HG02973 (cell line): Measurements from ENCODE around the gene SCNN1B.
"Not testable (repeated sequence)": the region's sequence is repeated elsewhere in the genome, so short reads cannot be mapped to it uniquely, and the experiment has no call there.

Experiments used
- ATAC-seq: cut with Tn5 transposase; IDR thresholded peaks from one replicate; pipeline ENCODE4 v1.9.1; 2021; ENCODE audit warnings: moderate library complexity; ENCODE audit not compliant: unreplicated experiment

Gene SCNN1B, protein sequence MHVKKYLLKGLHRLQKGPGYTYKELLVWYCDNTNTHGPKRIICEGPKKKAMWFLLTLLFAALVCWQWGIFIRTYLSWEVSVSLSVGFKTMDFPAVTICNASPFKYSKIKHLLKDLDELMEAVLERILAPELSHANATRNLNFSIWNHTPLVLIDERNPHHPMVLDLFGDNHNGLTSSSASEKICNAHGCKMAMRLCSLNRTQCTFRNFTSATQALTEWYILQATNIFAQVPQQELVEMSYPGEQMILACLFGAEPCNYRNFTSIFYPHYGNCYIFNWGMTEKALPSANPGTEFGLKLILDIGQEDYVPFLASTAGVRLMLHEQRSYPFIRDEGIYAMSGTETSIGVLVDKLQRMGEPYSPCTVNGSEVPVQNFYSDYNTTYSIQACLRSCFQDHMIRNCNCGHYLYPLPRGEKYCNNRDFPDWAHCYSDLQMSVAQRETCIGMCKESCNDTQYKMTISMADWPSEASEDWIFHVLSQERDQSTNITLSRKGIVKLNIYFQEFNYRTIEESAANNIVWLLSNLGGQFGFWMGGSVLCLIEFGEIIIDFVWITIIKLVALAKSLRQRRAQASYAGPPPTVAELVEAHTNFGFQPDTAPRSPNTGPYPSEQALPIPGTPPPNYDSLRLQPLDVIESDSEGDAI

DNA sequence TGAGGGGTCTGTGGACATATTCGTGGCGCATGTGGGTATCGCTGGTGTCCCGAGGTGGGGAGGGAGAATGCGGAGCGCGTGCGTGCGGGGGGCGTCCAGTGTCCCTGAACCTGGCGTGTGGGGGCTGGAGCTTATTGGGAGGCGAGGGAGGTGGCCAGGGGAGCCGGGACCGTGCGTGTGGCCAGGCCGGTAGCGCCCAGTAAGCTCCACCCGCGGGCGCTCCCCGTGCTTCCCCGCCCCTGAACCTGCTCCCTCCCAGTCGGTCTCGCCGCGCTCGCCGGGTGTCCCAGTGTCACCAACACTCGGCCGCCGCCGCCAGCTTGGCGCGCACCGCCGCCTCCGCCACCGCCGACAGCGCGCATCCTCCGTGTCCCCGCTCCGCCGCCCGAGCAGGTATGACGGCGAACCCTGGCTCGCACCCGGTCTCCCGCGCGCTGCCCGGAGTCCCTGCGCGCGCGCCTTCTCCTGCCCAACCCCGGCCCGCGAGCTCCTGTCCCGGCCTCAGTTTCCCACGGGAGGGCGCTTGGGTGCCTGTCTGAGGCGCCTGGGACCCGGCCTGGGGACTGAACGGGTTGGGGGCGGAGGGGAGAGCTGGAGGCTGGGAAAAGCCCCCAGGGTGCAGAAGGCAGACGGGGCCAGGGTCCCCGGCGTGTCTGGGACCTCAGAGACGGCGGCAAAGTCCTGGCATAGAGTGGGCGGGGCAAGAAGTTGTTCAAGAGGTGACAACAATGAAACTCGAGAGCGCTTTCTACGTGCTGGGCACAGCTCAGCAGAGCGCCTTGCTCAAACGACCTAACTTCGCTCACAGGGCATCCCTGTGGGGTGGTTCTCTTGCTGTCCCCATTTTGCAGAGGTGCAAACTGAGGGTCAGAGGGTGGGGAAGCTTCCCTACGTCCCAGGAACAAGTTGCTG is at the start of gene SCNN1B:
Gene SCNN1B, plus strand, starts transcription at position 258 of the 912 bp plus-strand sequence. CDS start 46,298 bp downstream, outside the sequence.
- ATAC-seq, result no peak

DNA sequence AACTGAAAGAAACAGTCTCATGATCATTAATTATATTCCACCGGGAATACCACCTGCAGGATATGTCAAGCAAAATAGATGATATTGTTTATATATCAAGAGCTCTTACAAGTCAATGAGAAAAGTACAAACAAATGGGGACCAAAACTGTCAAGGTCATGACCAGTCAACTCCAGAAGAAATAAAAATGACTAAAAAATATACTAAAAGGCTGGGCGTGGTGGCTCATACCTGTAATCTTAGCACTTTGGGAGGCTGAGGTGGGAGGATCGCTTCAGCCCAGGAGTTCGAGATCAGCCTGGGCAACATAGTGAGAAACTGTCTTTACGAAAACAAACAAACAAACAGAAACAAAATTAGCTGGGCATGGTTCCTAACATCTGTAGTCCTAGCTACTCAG is 49.8 kb upstream of the SCNN1B start:
- ATAC-seq, result no peak

DNA sequence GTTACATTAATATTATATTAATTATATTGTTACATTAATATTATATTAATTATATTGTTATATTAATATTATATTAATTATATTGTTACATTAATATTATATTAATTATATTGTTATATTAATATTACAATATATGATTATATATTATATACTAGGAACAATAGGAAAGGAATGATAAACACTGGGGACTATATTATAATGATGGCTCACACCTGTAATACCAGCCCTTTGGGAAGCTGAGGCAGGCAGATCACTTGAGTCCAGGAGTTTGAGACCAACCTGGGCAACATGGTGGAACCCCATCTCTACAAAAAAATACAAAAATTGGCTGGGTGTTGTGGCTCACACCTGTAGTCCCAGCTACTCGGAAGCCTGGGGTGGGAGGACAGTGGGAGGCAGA is 48.5 kb upstream of the SCNN1B start:
- ATAC-seq, result not testable (repeated sequence)

DNA sequence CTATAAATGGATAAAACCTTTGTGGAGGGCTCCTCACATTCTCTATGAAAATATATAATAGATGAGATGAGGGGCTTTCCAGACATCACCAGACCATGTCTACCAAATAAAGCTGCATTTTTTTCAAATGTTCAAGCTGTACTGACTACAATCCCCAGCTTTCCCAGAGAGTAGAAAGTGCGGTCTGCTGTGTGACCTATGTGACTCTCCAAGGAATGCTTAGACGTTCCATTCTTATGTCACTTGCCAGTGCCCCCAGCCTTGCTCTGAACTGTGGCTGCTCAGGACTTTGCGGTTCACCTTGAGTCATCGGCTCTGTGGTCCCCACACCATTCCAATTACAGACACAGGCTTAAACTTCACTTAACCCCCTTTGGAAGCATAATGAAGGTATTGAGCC is 47.8 kb upstream of the SCNN1B start:
- ATAC-seq, result no peak

DNA sequence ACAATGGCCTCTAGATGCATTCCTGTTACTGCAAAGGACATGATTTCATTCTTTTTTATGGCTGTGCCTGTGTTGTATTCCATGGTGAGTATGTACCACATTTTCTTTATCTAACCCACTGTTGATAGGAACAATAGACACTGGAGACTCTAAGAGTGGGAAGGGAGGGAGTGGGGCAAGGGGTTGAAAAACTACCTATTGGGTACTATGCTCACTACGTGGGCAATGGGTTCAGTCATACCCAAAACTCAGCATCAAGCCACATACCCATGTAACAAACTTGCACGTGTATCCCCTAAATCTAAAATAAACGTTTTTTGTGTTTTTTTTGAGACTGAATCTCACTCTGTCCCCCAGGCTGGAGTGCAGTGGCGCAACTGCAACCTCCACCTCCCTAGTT is 47.1 kb upstream of the SCNN1B start:
- no peak for ATAC-seq

DNA sequence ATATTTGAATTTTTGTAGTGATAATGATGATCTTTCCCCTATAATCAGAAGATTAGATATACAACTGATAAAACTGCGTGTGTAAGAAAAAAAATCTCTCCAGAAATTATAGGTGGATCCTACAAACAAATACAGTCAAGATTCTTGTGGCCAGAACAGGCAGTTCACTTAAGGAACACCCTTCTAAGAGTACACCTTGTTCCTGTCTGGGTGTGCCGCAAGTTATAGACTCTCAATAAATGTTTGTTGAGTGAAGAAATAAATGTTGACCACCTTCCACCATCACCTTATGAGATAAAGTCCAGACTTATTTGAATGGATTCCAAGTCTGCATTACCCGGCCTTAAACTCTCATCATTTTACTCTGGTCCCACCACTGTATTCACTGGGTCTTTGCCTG is 45.7 kb upstream of the SCNN1B start:
- ATAC-seq, result no peak

DNA sequence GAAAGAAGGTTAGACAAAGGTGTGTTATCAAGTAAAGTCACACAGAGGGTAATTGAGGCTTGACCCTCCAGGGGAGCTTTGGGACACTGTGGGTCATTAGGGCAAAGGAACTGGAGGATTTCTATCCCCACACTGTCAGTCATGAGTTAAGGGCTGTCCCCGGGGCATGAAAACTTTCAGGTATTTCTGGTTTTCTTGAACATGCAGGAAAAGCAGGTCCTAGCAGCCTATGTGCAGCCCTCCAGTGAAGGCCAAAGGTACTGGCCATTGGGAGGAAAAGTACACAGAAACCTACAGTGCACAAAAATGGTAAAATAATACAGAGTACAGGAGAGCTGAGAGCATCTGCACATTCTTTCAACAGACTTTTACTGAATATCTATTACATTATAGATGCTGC is 44.4 kb upstream of the SCNN1B start:
- ATAC-seq, result no peak

DNA sequence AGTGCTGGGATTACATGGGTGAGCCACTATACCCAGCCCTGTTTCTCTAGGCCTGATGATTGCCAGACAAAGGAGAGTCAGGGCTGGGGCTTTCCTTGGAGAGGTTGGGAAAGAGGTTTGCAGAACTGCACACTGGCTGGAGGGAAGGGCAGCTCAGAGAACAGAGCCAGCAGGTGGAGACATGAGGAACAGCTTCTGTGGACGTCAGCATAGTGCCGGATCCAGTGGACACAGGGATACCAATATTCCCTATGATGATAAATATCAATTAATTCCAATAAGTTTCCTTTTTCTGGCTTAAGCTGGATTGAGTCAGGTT is 43.2 kb upstream of the SCNN1B start:
- no peak for ATAC-seq

DNA sequence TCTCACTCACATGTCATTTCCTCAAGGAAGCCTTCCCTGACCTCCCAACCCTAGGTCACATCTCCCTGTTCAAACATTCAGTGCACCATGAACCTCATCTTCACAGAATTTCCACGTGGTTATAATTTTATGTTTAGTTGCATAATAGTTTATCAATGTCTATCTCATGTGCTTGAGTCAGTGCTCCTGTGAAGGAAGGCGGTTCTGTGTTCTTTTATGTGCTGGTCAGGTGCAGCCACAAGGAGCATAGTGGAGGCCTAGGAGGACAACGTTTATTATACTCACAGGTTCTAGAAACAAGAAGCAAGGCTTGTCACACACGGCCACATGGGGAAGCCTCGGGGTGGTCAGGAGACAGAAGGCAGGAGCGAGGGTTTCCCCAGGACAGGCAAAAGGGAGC is 34.5 kb upstream of the SCNN1B start:
- ATAC-seq, result no peak

DNA sequence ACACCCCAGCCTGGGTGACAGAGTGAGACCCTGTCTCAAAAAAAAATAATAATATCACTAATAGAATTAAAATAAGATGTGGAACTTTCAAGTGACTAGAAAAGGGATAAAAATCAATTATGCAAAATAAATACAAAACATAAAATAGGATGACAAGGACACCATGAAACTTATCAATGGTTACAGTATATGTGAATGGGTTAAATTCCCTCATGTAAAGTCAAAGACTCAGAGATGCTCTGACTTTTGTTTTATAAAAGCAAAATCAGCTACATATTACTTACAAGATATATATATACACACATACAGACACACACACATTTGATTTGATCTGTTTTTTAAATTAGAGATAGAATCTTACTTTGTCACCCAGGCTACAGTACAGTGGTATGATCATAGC is 33.5 kb upstream of the SCNN1B start:
- ATAC-seq, result no peak

DNA sequence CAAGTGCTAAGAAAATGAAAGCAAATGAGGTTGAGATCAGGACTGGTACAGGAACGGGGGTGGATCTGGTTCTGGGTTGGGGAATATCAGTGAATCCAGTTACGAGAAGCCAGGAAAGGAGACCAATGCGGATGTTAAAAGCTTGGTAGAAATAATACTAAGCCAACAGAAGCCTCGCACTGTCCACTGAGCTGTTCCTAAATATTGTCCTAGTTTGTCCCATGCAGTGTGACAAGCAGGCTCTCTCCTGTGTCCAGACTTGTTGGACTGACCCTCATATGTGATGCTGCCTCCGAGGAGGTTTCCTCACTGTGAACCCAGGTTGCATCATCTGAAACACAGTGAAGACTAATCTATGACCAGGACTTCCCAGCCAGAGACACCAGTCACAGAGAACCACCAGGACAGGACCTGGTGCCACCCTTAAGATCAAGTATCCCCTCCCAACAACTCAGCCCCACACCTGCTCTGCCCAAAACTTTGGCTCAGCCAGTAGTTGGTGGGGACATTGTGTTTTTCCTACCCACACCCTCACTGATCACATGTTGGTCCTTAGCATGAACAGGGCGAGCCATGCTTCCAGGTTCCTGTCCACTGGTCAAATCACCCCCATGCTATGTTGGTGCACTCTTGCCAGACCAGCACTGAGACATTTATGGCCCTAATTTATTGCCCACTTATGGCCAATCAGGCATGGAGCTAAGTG is 32.7 kb upstream of the SCNN1B start:
- ATAC-seq, result no peak

DNA sequence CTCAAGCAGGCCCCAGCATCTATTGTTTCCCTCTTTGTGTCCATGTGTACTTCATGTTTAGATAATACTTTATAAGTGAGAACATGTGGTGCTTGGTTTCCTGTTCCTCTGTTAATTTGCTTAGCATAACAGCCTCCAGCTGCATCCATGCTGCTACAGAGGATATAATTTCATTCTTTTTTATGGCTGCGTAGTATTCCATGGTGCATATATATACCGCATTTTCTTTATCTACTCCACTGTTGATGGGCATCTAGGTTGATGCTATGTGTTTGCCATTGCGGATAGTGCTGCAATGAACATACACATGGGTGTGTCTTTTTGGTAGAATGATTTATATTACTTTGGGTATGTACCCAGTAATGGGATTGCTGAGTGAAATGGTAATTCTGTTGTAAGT is 31.4 kb upstream of the SCNN1B start:
- no peak for ATAC-seq

DNA sequence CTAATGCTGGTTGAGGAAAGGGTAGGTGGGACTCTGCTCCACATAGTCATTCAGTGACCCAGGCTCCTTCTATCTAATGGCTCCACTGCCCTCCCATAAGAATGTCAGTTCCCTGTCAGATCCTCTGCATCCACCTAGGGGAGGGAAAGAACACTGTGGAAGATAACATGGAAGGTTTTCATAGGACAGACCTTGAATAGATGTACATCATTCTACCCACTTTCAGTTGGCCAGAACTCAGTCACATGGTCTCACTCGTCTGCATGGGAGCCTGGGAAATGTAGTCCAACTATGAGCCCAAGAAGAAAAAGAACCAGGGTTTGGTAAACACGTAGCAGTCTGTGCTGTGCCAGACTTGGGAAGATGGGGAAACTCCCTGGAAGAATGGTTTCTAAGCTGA is 27.1 kb upstream of the SCNN1B start:
- no peak for ATAC-seq

DNA sequence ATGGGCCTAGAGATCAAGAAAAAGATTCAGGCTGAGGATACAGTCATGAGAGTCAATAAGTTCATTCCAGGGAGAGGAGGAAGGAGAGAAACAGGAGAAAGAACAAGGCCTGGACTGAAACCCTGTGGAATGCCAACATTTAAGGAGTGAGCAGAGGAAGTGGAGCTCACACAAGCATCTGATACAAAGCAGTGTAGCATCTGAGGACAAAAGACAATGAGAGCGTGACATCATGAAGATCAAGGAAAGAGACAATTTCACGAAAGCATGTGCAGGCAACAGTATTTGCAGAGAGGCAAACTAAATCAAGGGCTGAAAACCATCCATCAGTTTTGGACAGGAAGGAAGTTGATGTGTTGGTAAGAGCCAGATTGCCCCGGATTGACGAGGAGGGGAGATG is 25.3 kb upstream of the SCNN1B start:
- no peak for ATAC-seq

DNA sequence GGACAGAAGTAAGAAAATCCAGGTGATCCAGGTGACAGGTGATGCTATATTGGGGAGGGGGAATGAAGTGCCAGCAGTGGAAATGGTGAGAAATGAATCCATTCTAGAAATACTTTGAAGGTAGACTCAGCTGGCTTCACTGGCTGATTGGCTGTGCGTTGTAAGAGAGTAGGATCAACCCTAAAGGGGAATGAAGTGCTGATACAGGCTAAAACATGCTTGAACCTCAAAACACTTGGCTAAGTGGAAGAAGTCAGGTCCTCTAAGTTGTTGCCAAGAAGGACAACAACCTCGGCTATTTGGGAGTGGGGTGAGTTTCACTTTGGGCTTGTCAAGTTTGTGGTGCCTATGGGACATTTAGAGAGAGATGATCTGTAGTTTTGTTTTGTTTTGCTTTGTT is 24.1 kb upstream of the SCNN1B start:
- no peak for ATAC-seq

DNA sequence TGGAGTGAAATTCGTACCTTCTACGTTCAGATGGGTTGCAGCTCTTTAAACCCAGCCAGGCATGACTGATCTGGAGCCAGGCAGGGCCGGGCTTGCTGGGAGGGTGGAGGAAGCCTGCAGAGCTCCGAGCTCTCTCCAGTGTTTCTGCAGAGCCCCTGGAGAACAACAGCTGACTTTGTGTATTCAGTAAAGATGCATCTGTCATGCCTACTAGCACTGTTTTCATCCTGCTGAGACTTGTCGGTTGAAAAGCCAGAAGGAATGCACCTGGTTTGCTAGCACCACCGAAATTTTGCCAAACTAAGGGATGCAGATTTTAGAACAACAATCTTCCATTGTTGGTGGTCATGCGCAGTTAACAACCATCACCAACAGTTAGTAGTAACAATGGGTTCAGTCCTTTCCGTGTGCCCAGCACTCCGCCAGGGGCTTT is 22.4 kb upstream of the SCNN1B start:
- no peak for ATAC-seq

DNA sequence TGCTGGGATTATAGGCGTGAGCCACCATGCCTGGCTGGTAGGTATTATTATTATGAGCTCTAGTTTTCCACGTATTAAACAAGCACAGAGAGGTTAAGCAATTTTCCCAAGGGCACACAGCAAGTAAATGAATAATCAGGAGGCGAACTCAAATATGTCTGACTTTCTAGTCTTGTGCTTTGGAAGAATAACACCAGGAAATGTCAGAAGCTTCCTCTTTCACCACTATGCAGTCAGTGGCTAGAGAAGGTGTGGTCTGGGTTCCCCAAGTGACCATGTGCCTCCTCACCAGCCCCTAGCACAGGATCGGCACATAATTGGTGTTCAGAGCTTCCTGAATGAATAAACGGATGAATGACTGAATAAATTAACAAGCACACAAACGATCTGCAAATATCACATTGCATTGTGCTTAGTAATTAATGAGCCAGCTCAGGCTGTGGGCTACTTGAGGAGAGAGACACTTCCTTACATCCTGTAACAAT is 21.6 kb upstream of the SCNN1B start:
- ATAC-seq, result no peak

DNA sequence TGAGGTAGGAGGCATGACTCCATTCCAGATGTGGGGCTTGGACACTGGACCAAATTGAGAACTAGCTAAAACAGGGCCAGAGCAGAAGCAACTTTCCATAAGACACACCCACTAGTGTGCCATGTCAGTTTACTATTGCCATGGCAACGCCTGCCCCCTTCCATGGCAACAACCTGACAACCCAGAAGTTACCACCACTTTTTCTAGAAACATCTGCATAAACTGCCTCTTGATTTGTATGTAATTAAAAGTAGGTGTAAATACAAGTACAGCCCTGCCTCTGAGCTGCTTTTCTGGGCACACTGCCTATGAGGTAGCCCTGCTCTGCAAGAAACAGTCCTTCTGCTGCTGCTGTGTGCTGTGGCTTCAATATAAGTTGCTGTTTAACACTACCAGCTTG is 19.5 kb upstream of the SCNN1B start:
- ATAC-seq, result no peak

DNA sequence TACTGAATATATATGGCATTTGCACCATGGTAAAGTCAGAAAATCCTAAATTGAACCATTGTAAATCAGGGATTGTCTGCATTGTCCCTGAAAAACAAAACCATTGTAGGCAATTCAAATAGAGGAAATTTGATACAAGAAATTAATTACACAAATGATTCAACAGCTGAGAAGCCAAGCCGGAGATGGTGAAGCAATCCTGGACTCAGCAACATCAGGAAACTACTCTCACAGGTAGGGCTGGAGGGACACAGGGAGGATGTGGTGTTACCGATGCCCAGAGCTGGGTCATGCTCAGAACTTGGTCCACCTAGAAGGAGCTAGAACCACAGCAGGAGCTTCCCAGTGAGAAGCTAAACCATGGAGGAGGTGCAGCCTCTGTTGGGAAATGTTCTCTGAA is 18.5 kb upstream of the SCNN1B start:
- ATAC-seq, result no peak

DNA sequence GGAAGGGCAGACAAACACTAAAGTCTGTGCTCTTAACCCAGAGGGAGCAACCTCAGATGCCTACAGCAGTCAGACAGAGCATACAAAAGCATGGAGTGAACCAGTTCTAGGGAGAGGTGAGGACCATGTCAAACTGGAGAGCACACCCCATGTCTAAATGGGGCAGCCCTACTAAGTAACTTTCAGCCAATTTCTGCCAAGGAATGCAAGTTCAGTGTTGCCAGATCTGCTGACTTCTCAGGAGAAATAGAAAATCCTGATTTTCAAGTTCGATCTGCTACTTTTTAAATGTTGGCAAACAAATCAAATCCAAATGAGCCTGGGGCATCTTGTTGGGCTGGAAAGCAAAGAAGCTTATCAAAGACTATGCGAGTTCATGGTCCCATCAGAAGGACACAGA is 17.5 kb upstream of the SCNN1B start:
- no peak for ATAC-seq

DNA sequence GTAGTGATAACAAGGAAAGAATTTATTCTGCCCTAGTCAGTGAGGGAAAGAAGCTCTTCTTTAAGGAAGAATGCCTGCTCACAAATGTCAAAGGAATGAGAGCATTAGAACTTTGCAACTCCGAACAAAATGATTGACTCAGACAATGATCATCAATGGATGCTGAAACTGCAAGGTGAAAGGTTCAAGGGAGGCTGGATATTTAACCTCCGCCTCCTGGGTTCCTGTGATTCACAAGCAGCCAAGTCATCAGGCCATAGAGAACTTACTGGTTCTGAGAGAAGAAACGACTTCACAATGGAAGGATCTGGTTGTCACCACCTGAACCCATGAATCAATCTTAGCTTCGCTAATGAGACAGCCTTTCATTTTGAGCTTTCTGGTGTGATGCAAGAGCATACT is 16.0 kb upstream of the SCNN1B start:
- ATAC-seq, result no peak
